Effector CD4-positive, alpha-beta T cell (primary cell): Measurements from ENCODE around the gene FAM110D. TPM values are rescaled to one million over a fixed set of nuclear protein-coding genes. Genes with fewer than 3 reads are reported as not detected.

Experiments
- DNase-seq: peaks from one replicate; pipeline ENCODE4 v3.0.0-alpha.2; 2020
- total RNA-seq: gene quantifications from one replicate; lab custom pipeline; 2026; lab: John Stamatoyannopoulos, UW

The FAM110D gene
- not detected for total RNA-seq

- DNase-seq = no peak
These were observed at the start of gene FAM110D for GRCh38 chr1:26158908-26159742. TSS of gene FAM110D (plus strand) at chr1:26159079. CDS start at chr1:26161292, 2,213 bp downstream.

- DNase-seq = no peak
These were observed 49.4 kb upstream of the FAM110D start for GRCh38 chr1:26109229-26110164.

GRCh38 chr1:26110731-26111529, 47.9 kb upstream of the FAM110D start:
- DNase-seq = peak; percentile 71

DNA sequence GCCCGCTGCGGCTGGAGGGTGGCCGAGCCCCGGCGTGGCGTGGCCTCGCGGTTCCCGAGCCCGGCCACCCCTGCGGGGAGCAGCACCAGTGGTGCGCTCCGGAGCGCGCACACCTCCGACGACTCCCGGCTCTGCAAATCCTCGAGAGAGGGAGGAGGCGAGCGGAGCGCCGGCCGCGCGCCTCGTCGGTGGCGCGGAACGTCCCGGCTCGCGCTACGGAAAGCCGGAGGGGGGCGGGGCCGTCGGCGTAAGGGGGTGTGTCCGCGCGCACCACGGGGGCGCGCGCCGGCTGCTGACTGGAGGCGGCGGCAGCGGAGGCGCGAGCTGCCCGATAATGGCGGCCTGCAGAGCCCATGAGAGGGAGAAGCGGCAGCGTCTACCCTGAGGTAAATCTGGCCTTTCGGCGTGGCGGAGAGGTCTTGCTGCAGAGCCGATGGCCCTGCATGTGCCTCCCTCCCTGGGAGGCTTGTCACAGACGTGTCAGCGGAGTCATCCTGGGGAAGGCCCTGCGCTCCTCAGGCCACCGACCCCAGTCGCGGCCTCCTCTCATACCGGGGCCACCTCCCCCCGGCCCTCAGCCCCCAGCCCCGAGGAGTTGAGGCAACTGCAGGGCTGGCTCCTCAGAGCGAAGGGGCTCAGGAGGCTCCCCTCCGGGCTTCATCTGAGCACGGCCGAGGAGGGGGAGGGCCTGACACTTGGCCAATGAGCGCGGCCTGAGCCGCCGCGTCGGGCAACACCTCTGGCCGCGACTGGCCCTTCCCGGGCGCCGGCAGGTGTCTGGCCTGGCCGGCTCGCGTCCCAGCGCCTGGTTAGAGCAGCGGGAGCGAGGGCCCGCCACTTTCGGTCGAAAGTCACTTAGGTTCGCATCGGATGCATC, 47.1 kb upstream of the FAM110D start, which contains the start of gene PDIK1L:
Gene PDIK1L (plus strand): TSS at position 295 of the 877 bp plus-strand sequence. CDS start 2,485 bp downstream, outside the sequence.
- DNase-seq = peak; percentile 93

- DNase-seq = no peak
These were observed 46.5 kb upstream of the FAM110D start for GRCh38 chr1:26112407-26112775.

GRCh38 chr1:26114165-26114927, 44.5 kb upstream of the FAM110D start:
- DNase-seq = no peak

DNA sequence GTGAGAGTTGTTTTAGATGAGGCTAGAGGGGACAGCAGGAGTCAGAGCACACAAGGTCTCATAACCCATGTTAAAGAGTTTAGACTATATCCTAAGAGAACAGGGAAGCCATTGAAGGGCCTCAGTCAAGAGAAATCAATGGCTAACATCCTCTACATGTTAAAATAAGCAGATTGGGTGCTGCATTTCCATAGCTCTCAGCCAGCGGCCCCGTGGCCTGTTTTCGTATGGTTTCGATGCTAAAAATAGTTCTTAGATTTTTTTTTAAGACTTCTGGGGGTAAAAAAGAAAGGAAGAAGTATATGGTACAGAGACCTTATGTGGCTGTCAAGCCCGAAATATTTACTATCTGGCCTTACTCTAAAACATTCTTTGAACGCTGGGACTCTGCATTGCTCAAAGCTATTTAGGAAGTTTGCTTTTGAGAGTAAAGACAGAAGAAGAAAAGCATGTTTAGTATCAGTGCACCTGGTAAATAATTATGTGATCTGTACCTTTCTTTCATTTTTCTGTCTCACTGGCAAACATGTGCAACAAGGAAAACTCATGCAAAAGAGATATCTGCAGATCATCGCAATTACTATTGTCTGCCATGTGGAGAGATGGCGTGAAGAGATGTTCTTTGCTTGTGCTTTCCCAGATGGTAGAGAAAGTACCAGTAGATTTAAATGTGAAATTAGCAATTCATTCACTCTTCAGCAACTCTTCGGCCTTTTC, 38.8 kb upstream of the FAM110D start:
- DNase-seq = no peak

DNA sequence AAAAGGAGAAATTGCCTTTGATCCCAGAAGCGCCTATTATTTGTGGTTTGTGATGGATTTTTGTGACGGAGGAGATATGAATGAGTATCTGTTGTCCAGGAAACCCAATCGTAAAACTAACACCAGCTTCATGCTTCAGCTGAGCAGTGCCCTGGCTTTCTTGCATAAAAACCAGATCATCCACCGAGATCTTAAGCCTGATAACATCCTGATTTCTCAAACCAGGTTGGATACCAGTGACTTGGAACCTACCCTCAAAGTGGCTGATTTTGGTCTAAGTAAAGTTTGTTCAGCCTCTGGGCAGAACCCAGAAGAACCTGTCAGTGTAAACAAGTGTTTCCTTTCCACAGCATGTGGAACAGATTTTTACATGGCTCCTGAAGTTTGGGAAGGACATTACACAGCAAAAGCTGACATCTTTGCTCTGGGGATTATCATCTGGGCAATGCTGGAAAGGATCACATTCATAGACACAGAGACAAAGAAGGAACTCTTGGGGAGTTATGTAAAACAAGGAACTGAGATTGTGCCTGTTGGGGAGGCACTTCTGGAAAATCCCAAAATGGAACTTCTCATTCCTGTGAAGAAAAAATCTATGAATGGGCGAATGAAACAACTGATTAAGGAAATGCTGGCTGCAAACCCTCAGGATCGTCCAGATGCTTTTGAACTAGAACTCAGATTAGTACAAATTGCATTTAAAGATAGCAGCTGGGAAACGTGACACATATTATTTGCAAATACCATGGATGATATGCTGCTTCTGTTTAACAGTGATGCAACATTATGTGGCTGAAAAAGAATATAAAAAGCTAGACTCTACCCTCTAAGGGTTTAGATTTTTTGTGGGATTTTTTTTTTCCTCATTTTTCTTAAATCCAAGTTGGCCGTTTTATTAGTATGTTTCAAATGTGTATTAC, 36.8 kb upstream of the FAM110D start:
- no peak for DNase-seq

DNA sequence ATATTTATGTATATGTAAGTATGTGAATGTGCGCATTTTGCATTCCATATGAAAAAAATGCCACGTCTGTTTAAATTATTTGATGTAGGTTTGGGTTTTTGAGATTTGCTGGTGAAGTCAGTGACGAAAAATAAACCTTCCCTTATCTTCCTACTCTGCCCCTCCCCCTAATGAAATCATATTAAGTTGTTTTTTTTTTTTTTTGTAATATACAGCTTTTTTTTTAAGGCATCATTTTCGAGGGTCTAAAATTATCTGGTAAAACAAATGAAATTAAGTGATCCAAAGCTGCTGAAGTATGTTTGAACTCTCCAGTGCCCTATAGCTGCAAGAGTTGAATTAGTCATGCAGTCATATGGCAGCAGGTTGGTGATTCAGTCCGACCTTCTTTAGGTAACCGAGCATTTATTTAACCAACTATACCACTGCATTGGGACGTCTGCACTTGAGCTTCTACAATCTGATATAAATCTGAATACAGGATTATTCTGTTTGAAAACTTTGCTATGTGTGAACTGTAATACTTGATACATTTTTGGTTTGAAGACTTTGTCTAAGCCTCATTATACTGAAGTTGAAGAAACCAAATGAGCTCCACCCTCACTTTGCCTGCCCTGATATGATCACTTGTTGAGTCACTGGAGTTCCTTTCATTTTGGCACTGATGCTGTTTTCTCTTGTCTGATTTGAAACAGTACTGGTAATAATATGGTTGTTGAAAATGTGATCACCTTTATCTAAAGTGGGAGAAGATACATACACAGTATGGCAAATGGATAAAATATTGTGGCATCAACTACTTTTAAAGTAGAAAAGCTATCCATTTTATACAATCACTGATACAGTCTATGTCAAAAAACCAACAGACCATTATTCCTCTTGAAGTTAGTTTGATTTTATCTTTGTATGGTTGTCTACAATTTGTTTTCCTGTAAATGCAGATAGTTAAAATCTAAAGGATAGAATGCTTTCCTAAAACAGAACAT, 35.6 kb upstream of the FAM110D start:
- DNase-seq = no peak

- DNase-seq = no peak
These were observed 34.2 kb upstream of the FAM110D start for GRCh38 chr1:26124418-26125331.

DNA sequence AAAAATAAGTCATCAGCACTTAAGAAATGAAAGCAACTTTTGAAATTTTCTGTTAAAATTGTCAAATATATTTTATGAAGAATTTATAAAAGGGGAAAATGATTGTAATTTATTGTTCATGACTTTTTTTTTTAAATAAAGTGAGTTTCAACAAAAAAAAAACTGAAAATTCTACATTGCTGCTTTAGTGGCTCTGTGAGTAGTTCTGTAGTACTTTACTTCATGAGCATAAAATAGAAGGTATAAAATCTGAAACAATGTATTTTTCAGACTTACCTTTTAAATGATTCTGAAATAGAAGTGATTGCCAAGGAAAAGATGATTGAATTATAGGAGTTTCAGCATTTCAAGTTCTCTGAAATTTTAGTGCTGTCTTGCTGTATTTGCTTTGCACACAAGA, 33.5 kb upstream of the FAM110D start:
- no peak for DNase-seq

DNA sequence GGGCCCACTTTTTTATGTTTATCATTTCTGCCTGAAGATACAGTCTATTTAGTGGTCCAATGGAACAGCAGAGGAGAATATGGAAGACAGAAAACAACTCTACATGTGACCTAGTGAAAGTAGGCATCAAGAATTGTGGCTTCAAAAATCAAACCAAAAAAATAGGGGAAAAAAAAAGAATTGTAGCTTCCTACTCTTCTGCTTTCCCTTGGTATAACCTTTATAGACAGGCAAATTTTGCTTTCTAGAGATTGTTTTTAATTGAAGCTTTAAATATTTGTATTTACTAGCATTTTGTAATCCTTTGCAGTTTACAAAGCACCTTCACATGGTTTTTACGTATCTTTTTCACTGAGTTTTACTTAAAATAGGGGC, 32.9 kb upstream of the FAM110D start:
- no peak for DNase-seq

- peak; percentile 49 for DNase-seq
These were observed 32.4 kb upstream of the FAM110D start for GRCh38 chr1:26126321-26127084.

DNA sequence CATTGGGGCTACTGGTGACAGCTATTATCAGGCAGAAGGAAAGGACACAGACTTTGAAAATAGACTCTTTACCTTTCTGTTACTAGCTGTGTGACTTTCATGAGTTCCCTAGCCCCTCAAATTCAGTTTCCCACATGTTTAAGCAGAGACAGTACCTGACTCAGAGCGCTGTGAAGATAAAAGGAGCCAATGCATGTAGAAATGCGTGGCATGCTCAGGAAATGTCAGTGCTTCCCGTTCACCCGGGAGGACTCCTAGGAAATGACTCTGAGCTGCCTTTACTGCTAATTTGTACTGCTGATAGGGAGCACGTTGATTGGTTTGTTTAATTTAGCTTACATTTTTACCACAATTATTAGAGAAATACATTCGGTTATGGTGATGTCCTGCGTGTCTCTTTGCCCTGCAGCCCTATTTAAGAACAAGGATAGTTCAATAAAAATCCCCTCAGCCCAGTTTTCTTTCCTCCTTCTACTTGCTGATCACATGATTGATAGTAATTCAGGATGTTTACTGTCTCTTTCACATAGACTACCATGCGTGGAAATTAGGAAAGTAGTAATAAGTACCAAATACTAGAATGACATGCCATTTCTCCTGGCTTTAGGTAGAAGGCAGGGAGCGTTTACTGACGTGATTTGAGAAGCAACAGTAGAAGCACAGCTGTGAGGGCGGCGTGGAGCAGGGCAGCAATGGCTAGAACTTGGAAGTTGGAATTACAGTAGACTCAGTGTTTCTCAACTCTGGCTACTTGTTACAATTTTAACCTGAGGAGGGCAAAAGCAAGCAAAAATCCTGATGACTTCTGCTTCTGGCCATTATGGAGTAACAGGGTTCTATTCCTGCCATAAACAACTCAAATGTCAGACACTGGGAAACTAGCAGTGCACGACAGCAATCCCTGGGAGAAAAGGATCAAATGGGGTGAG, 31.4 kb upstream of the FAM110D start:
- DNase-seq = no peak

DNA sequence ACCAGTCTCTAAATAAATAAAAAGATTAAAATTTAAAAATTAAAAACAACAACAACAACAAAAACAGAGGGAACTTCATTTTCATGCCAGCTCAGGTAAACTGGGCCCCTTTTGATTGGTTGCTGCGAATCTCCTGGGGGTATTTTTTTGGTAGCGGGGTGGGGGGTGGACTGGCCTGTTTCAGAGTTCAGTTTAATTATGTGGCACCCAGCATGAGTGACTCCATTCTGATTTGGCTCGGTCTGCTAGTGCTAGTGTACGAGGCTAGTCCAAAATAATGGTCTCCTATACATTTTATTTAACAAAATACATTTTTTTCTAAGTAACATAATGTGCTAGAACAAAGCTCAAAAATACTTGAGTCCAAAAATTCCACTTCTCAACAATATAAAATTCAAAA, 29.1 kb upstream of the FAM110D start:
- DNase-seq = no peak
